Erythroblast (primary cell): ENCODE results near the gene NAP1L1.

Source experiments
- GATA1 ChIP-seq: IDR thresholded peaks from 2 replicates; pipeline ENCODE4 v1.6.1; 2011; ENCODE audit warnings: low read depth, mild to moderate bottlenecking, control low read depth, low read length, moderate library complexity
- POLR2A ChIP-seq: IDR thresholded peaks from 2 replicates; pipeline ENCODE4 v1.6.1; 2011; ENCODE audit warnings: mild to moderate bottlenecking, low read length

DNA sequence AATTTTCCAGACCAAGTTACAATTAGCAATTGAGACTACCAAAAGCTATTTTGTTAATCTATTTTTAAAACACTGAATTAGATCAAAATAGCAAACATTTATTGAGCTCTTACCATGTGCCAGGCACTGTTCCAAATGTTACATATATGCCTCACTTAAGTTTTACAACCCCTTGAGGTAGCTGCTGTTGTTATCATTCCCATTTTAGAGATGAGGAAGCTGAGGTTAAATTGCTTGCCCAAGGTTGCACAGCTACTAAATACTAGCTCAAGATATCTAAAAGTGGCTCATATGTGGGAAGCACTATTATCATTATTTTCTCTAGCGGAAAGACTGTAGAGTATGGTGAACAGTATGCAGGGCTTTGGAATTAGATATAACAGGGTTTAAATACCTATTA, 19.5 kb upstream of the NAP1L1 start:
- TF ChIP-seq POLR2A (no peak), GATA1 (no peak)
